Progenitor cell of endocrine pancreas (in vitro differentiated cells): Measurements from ENCODE around the gene PARL. TPM values are rescaled to one million over a fixed set of nuclear protein-coding genes. Genes with fewer than 3 reads are reported as not detected.

ENCODE experiments used
- DNase-seq: peaks from one replicate; pipeline ENCODE4 v3.0.0; 2021; ENCODE audit warnings: low spot score; ENCODE audit not compliant: unreplicated experiment
- H3K27ac Mint-ChIP-seq: 2 replicates; pipeline ENCODE4 v1.8.0; 2021; ENCODE audit warnings: mild to moderate bottlenecking, moderate library complexity, mixed read lengths
- H3K27me3 Mint-ChIP-seq: 2 replicates; pipeline ENCODE4 v1.8.0; 2021; ENCODE audit warnings: mixed read lengths
- H3K36me3 Mint-ChIP-seq: 2 replicates; pipeline ENCODE4 v1.8.0; 2022; ENCODE audit warnings: mixed read lengths; ENCODE audit not compliant: insufficient read depth
- H3K4me1 Mint-ChIP-seq: 2 replicates; pipeline ENCODE4 v1.8.0; 2021; ENCODE audit warnings: low read depth, mixed read lengths
- H3K4me3 Mint-ChIP-seq: 2 replicates; pipeline ENCODE4 v1.8.0; 2021; ENCODE audit warnings: low read depth, mild to moderate bottlenecking, moderate library complexity, mixed read lengths
- H3K9me3 Mint-ChIP-seq: 2 replicates; pipeline ENCODE4 v1.8.0; 2021; ENCODE audit warnings: low read depth, mixed read lengths
- CTCF ChIP-seq: fragments of 200-600 bp; sonication (generic); IDR thresholded peaks from one replicate; pipeline ENCODE4 v1.5.0; 2021; ENCODE audit warnings: antibody characterized with exemption, mild to moderate bottlenecking; ENCODE audit not compliant: unreplicated experiment
- total RNA-seq: library from RNA; stranded (reverse); gene quantifications from 2 replicates; pipeline ENCODE4 v1.2.1, GENCODE V29; 2021

PARL gene
- total RNA-seq, 1 donor from 2014 or later = 54.8 TPM

- no peak for TF ChIP-seq CTCF
- Mint-ChIP-seq H3K27me3 (no peaks in the 10 kb centered on the region), H3K4me3 (no peak overlapping the region), H3K9me3 (no peaks in the 10 kb centered on the region), H3K27ac (no peak overlapping the region), H3K36me3 (peaks cover 37% of the 10 kb centered on the region), H3K4me1 (peaks cover 2% of the 10 kb centered on the region)
- DNase-seq = no peak
These were observed 73.8 kb downstream of the PARL start for GRCh38 chr3:183810643-183811594.

DNA sequence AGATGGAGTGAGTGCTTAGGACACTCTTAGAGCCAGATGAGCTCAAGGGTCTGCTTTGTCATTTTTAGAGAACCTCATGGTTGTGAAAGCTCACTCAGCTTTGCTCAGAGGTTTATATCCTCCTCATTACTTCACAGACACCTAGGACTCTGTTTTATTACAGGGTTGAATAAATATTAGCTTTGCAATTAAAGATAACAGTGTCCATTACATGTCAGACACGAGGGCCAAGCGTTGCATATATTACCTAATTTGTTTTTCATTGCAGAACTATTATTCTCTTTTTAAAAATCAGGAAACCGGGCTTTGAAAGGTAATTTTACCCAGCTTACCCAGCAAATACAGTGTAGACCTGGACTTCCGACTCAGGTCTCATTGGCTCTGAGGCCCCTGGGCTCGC is 75.4 kb downstream of the PARL start:
- Mint-ChIP-seq H3K9me3 (no peaks in the 10 kb centered on the region), H3K4me1 (peaks cover 2% of the 10 kb centered on the region), H3K36me3 (peaks cover 40% of the 10 kb centered on the region), H3K27me3 (no peaks in the 10 kb centered on the region), H3K27ac (peak overlapping the region; percentile 20), H3K4me3 (no peak overlapping the region)
- no peak for DNase-seq
- no peak for TF ChIP-seq CTCF

DNA sequence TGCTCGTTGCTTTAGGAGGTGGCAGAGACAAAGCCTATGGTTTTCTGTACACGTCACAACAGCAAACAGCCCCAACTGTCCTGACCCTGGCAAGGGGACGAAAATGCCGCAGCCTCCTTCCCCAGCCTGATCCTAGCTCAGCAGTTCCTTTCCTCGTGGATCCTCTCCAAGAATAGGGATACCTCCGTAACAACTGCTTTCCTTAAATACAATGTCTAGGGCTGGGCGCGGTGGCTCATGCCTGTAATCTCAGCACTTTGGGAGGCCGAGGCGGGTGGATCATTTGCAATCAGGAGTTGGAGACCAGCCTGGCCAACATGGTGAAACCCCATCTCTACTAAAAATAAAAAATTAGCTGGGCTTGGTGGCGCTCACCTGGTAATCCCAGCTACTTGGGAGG is 76.3 kb downstream of the PARL start:
- H3K4me3 Mint-ChIP-seq = no peak overlapping the region
- no peak for TF ChIP-seq CTCF
- no peaks in the 10 kb centered on the region for H3K9me3 Mint-ChIP-seq
- peaks cover 44% of the 10 kb centered on the region for H3K36me3 Mint-ChIP-seq
- no peaks in the 10 kb centered on the region for H3K27me3 Mint-ChIP-seq
- H3K27ac Mint-ChIP-seq = no peak overlapping the region
- DNase-seq = no peak
- peaks cover 2% of the 10 kb centered on the region for H3K4me1 Mint-ChIP-seq

DNA sequence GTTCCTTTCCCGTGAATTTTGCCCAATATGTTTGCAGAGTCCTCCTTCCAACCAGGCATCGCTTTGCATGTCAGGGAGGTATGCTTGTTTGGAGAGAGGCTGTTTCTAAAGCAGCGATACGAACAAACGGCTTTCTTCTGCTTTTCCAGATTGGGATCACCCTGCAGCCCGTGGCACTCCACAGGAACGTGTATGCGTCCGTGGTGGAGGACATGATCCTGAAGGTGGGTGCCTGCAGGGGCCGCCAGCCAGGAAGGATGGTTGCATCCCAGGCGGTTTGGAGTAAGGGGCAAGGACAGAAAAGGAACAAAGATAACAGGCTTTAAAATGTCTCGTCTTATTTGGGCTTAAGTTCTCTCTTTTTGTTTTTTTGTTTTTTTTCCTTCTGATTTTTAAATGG is 76.8 kb downstream of the PARL start:
- no peak for DNase-seq
- TF ChIP-seq CTCF = no peak
- no peak overlapping the region for H3K27ac Mint-ChIP-seq
- peaks cover 2% of the 10 kb centered on the region for H3K4me1 Mint-ChIP-seq
- H3K9me3 Mint-ChIP-seq = no peaks in the 10 kb centered on the region
- no peaks in the 10 kb centered on the region for H3K27me3 Mint-ChIP-seq
- peaks cover 45% of the 10 kb centered on the region for H3K36me3 Mint-ChIP-seq
- H3K4me3 Mint-ChIP-seq = no peak overlapping the region

- TF ChIP-seq CTCF = no peak
- Mint-ChIP-seq H3K27ac (no peak overlapping the region), H3K27me3 (no peaks in the 10 kb centered on the region), H3K9me3 (no peaks in the 10 kb centered on the region), H3K4me3 (no peak overlapping the region), H3K4me1 (peaks cover 2% of the 10 kb centered on the region), H3K36me3 (peaks cover 41% of the 10 kb centered on the region)
- DNase-seq = no peak
These were observed 77.4 kb downstream of the PARL start for GRCh38 chr3:183807209-183807728.
